ENCODE results near the gene MYCBP2.

MYCBP2 gene

GRCh38 chr13:77370888-77371287, 44.0 kb upstream of the MYCBP2 start:
- H3K4me1 Mint-ChIP-seq, result no peaks in the 10 kb centered on the region
- no peak for TF ChIP-seq CTCF (IDR thresholded peaks at IDR 0.05; ENCODE audit: unreplicated experiment in 3 of 3)
- no peaks in the 10 kb centered on the region for H3K36me3 Mint-ChIP-seq (ENCODE audit: low read depth)
- H3K9me3 Mint-ChIP-seq, result peaks cover 2% of the 10 kb centered on the region
- H3K27me3 Mint-ChIP-seq (ENCODE audit: low read depth), result peaks cover 3% of the 10 kb centered on the region
- H3K4me3 Mint-ChIP-seq, result no peak overlapping the region
- no peak overlapping the region for H3K27ac Mint-ChIP-seq

GRCh38 chr13:77362166-77362565, 35.3 kb upstream of the MYCBP2 start:
- Mint-ChIP-seq H3K36me3 (ENCODE audit: low read depth) (no peaks in the 10 kb centered on the region), H3K4me1 (no peaks in the 10 kb centered on the region), H3K27ac (no peak overlapping the region), H3K9me3 (no peaks in the 10 kb centered on the region), H3K4me3 (no peak overlapping the region), H3K27me3 (ENCODE audit: low read depth) (no peaks in the 10 kb centered on the region)
- TF ChIP-seq CTCF (IDR thresholded peaks at IDR 0.05; ENCODE audit: unreplicated experiment in 3 of 3), result no peak

- no peaks in the 10 kb centered on the region for H3K27me3 Mint-ChIP-seq (ENCODE audit: low read depth)
- no peak overlapping the region for H3K4me3 Mint-ChIP-seq
- no peaks in the 10 kb centered on the region for H3K9me3 Mint-ChIP-seq
- TF ChIP-seq CTCF (IDR thresholded peaks at IDR 0.05; ENCODE audit: unreplicated experiment in 3 of 3), result no peak
- H3K36me3 Mint-ChIP-seq (ENCODE audit: low read depth), result no peaks in the 10 kb centered on the region
- H3K4me1 Mint-ChIP-seq, result no peaks in the 10 kb centered on the region
- no peak overlapping the region for H3K27ac Mint-ChIP-seq
These were observed 33.3 kb upstream of the MYCBP2 start for GRCh38 chr13:77360032-77360685.

- Mint-ChIP-seq H3K4me1 (no peaks in the 10 kb centered on the region), H3K4me3 (no peak overlapping the region), H3K36me3 (ENCODE audit: low read depth) (no peaks in the 10 kb centered on the region), H3K9me3 (no peaks in the 10 kb centered on the region), H3K27ac (no peak overlapping the region), H3K27me3 (ENCODE audit: low read depth) (no peaks in the 10 kb centered on the region)
- no peak for TF ChIP-seq CTCF (IDR thresholded peaks at IDR 0.05; ENCODE audit: unreplicated experiment in 3 of 3)
These were observed 32.3 kb upstream of the MYCBP2 start for GRCh38 chr13:77359171-77359570.

- no peaks in the 10 kb centered on the region for H3K27me3 Mint-ChIP-seq (ENCODE audit: low read depth)
- H3K36me3 Mint-ChIP-seq (ENCODE audit: low read depth), result no peaks in the 10 kb centered on the region
- no peaks in the 10 kb centered on the region for H3K4me1 Mint-ChIP-seq
- no peaks in the 10 kb centered on the region for H3K9me3 Mint-ChIP-seq
- H3K4me3 Mint-ChIP-seq, result no peak overlapping the region
- no peak for TF ChIP-seq CTCF (IDR thresholded peaks at IDR 0.05; ENCODE audit: unreplicated experiment in 3 of 3)
- no peak overlapping the region for H3K27ac Mint-ChIP-seq
These were observed 31.1 kb upstream of the MYCBP2 start for GRCh38 chr13:77358001-77358400.

GRCh38 chr13:77356155-77356554, 29.3 kb upstream of the MYCBP2 start:
- Mint-ChIP-seq H3K36me3 (ENCODE audit: low read depth) (no peaks in the 10 kb centered on the region), H3K9me3 (no peaks in the 10 kb centered on the region), H3K27ac (no peak overlapping the region), H3K27me3 (ENCODE audit: low read depth) (peaks cover 4% of the 10 kb centered on the region), H3K4me1 (no peaks in the 10 kb centered on the region), H3K4me3 (no peak overlapping the region)
- TF ChIP-seq CTCF (IDR thresholded peaks at IDR 0.05; ENCODE audit: unreplicated experiment in 3 of 3), result no peak
